MG63 (cell line): ENCODE measurements around the gene RNF17. TPM values are rescaled to one million over a fixed set of nuclear protein-coding genes. Genes with fewer than 3 reads are reported as not detected.
A peak's percentile ranks its signal among the peaks of the same experiment; 100 is the strongest.
"Not testable (repeated sequence)": the region's sequence is repeated elsewhere in the genome, so short reads cannot be mapped to it uniquely, and the experiment has no call there.

Experiments
- DNase-seq: peaks from one replicate; pipeline ENCODE4 v3.0.0-alpha.2; 2020
- H3K27me3 ChIP-seq: fragments of 250-450 bp; sonication (Bioruptor Pico); 2 replicates; pipeline ENCODE4 v1.5.1; 2020; ENCODE audit warnings: mild to moderate bottlenecking, moderate library complexity
- H3K36me3 ChIP-seq: fragments of 250-450 bp; sonication (Bioruptor Pico); 2 replicates; pipeline ENCODE4 v1.5.1; 2020; ENCODE audit warnings: mild to moderate bottlenecking, moderate library complexity
- H3K4me3 ChIP-seq: fragments of 250-450 bp; sonication (Bioruptor Pico); 2 replicates; pipeline ENCODE4 v1.5.1; 2020; ENCODE audit warnings: mild to moderate bottlenecking, moderate library complexity
- H3K9me3 ChIP-seq: fragments of 250-450 bp; sonication (Bioruptor Pico); 2 replicates; pipeline ENCODE4 v1.5.1; 2020; ENCODE audit warnings: mild to moderate bottlenecking, moderate library complexity
- total RNA-seq: library from RNA; depleted of rRNA; stranded (reverse); fragments of >200 nt; shearing (Covaris generic); gene quantifications from 2 replicates; pipeline ENCODE4 v1.2.3, GENCODE V29; 2014; ENCODE audit warnings: low replicate concordance; rRNA removed

The RNF17 gene
- total RNA-seq, result not detected in 2 replicates

DNA sequence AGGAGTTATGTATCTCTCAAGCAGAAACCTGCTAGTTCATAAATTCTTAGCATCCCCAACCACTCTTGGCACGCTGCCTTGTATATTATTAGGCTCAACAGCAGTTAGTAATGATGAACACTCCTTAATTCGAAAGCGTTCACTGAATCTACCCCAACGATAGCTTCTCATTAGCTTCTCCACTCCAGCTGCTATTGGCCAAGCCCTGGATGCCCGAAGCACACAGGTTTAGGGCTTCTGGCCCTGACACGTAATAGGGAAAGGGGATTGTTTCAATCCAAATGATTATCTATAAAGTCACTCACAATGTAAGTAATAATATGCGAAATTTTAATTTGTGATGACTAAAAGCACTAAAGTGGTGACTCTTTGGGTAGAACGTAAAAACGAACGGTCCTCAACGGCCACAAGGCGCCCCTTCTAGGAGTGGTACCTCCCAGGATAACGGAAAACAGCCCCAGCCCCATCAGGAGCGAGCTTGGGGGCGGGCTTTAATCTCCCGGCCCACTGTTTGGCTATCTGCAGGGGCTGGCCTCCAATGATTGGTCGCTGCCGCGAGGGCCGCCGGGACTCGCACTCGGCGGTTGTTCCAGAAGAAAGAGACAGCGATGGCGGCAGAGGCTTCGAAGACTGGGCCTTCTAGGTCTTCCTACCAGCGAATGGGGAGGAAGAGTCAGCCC is at the start of gene RNF17:
RNF17 (plus strand) TSS at position 574 of the 680 bp plus-strand sequence; CDS start at position 609, 35 bp downstream.
- Histone ChIP-seq H3K9me3 (no peaks in the 10 kb centered on the region), H3K27me3 (no peaks in the 10 kb centered on the region)
- DNase-seq, result no peak

DNA sequence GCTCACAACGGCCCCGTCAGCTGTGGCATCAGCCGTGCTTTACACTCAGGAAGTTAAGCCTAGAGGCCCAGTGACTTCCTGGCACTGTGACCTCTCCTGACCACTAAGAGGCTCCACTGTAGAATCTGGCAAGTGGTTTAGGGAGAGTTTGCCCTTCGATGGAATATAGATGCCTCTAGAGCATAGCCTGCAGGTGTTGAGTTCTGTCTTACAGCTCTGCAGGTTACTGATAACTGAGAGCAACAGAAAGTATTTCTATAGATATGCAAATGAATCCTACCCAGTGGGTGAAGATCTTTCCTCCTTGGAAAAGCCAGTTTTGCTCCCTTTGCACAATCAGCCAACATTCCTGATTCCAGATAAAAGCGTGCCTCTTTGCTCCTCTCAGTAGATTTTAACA is 48.0 kb upstream of the RNF17 start:
- H3K4me3 ChIP-seq, result no peak overlapping the region
- no peak for DNase-seq
- no peaks in the 10 kb centered on the region for H3K9me3 ChIP-seq
- no peaks in the 10 kb centered on the region for H3K27me3 ChIP-seq
- no peaks in the 10 kb centered on the region for H3K36me3 ChIP-seq

More for the DNA sequence above, at the start of gene RNF17:
- H3K36me3 ChIP-seq, result no peaks in the 10 kb centered on the region
- H3K4me3 ChIP-seq, result no peak within 1 kb of the TSS

- DNase-seq, result no peak
- Histone ChIP-seq H3K27me3 (no peaks in the 10 kb centered on the region), H3K4me3 (no peak overlapping the region), H3K36me3 (no peaks in the 10 kb centered on the region), H3K9me3 (no peaks in the 10 kb centered on the region)
Observed at GRCh38 chr13:24716446-24716845, 47.5 kb upstream of the RNF17 start.

DNA sequence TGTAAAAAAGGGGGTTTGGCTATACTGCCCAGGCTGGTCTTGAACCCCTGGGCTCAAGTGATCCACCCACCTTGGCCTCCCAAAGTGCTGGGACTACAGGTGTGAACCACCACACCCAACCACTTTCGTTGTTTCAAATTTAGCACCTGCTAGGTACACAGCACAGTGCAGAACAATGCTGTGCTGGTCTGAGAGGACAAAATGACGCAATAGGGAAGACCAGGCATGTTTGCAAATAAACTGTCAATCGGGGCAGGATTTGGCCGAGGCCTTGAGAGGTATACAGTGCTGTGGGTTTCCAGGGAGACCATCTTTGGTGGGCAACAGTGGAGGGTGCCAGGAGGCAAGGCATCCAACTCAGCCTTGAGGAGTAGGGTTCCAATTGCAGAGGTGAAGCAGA is 46.8 kb upstream of the RNF17 start:
- Histone ChIP-seq H3K9me3 (no peaks in the 10 kb centered on the region), H3K36me3 (no peaks in the 10 kb centered on the region), H3K27me3 (no peaks in the 10 kb centered on the region), H3K4me3 (no peak overlapping the region)
- no peak for DNase-seq

DNA sequence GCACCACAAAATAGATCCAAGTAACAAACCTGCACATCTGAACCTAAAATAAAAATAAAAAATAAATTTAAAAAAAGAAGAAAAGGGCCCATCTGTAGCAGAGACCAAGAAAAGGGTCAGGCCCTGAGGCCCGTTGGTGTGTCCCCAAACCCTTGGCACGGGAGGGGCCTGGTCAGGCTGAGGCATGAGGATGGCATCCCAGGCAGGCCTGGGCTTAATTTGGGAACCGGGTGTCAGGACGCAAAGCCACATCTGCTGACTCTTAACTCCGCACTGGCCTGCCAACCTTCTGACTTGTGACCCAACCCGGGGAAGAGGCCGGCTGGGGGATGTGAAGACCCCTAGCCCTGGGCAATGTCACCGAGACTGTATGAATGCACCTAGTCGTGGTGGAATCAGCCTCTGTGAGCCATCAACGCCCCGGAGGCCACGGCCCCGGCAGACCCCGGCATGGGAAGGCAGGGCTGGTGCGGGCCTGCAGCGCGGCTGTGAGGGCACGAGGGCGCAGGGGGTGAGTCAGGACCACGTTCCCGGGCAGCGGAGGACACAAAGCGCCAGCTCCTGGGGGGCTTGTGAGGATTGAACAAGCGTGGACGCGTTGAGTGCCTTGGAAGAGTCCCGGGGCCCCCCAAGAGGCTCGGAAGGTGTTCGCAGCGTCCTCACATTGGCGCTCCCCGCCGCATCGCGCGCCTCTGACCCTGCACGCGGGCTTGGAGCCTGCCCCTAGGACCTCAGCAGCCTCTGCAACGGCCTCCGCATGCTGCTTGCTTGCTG is 45.6 kb upstream of the RNF17 start:
- no peak for DNase-seq
- no peaks in the 10 kb centered on the region for H3K36me3 ChIP-seq
- H3K4me3 ChIP-seq, result no peak overlapping the region
- no peaks in the 10 kb centered on the region for H3K9me3 ChIP-seq
- no peaks in the 10 kb centered on the region for H3K27me3 ChIP-seq

GRCh38 chr13:24719139-24719538 is 44.8 kb upstream of the RNF17 start:
- DNase-seq, result no peak
- Histone ChIP-seq H3K4me3 (no peak overlapping the region), H3K27me3 (no peaks in the 10 kb centered on the region), H3K36me3 (no peaks in the 10 kb centered on the region), H3K9me3 (no peaks in the 10 kb centered on the region)

- H3K27me3 ChIP-seq, result no peaks in the 10 kb centered on the region
- no peaks in the 10 kb centered on the region for H3K36me3 ChIP-seq
- peaks cover 5% of the 10 kb centered on the region for H3K9me3 ChIP-seq
- DNase-seq, result no peak
- no peak overlapping the region for H3K4me3 ChIP-seq
Observed at GRCh38 chr13:24723206-24723605, 40.8 kb upstream of the RNF17 start.

GRCh38 chr13:24724714-24725113 is 39.3 kb upstream of the RNF17 start:
- no peaks in the 10 kb centered on the region for H3K36me3 ChIP-seq
- DNase-seq, result no peak
- H3K27me3 ChIP-seq, result no peaks in the 10 kb centered on the region
- H3K9me3 ChIP-seq, result peaks cover 5% of the 10 kb centered on the region
- H3K4me3 ChIP-seq, result no peak overlapping the region

- H3K36me3 ChIP-seq, result no peaks in the 10 kb centered on the region
Observed at GRCh38 chr13:24725379-24725778, 38.6 kb upstream of the RNF17 start.

DNA sequence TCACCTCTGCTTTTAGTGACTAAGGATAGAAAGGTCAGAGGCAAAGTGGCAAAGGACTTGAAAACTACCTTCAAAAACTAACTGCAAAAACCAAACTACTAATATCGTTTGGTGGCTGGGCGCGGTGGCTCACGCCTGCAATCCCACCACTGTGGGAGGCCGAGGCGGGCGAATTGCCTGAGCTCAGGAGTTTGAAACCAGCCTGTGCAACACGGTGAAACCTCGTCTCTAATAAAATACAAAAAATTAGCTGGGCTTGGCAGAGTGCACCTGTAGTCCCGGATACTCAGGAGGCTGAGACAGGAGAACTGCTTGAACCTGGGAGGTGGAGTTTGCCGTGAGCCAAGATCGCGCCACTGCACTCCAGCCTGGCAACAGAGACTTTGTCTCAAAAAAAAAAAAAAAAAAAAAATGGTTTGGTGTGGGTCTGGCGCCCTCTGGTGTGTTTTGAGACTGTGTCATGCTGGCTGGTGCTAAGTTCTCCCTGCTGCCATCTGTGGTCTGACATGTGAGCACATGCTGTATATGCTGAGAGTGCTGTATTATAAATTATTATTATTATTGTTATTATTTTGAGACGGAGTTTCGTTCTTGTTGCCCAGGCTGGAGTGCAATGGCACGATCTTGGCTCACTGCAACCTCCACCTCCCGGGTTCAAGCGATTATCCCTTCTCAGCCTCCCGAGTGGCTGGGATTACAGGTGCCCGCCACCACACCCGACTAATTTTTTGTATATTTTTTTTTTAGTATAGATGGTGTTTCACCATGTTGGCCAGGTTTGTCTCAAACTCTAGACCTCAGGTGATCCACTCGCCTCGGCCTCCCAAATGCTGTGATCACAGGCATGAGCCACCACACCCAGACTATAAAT is 36.0 kb upstream of the RNF17 start:
- Histone ChIP-seq H3K36me3 (no peaks in the 10 kb centered on the region), H3K27me3 (no peaks in the 10 kb centered on the region), H3K9me3 (peaks cover 5% of the 10 kb centered on the region), H3K4me3 (no peak overlapping the region)
- peak; percentile 69 for DNase-seq

More at GRCh38 chr13:24725379-24725778, 38.6 kb upstream of the RNF17 start:
- DNase-seq, result no peak
- no peak overlapping the region for H3K4me3 ChIP-seq
- H3K9me3 ChIP-seq, result peaks cover 5% of the 10 kb centered on the region
- H3K27me3 ChIP-seq, result no peaks in the 10 kb centered on the region

- H3K4me3 ChIP-seq, H3K27me3 ChIP-seq, H3K36me3 ChIP-seq, DNase-seq, H3K9me3 ChIP-seq: not testable (repeated sequence)
Observed at GRCh38 chr13:24730873-24731567, 32.9 kb upstream of the RNF17 start.

DNA sequence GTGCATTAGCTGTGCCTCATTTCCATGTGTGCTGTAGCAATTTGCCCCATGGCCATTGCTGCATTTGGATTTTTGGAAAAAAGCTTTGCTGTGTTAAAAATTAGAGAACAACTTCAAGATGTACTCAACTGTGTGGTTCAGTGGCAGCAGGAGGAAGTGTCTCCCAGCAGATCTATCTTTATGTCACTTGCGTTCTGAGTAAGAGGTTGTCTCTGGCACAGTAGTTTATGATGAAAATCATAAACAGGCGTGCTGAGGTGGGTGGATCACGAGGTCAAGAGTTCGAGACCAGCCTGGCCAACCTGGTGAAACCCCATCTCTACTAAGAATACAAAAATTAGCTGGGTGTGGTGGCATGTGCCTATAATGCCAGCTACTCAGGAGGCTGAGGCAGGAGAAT is 29.0 kb upstream of the RNF17 start:
- H3K27me3 ChIP-seq, result no peaks in the 10 kb centered on the region
- no peaks in the 10 kb centered on the region for H3K9me3 ChIP-seq
- DNase-seq, result no peak
- no peak overlapping the region for H3K4me3 ChIP-seq
- no peaks in the 10 kb centered on the region for H3K36me3 ChIP-seq

GRCh38 chr13:24737042-24737441 is 26.9 kb upstream of the RNF17 start:
- no peaks in the 10 kb centered on the region for H3K9me3 ChIP-seq
- no peak overlapping the region for H3K4me3 ChIP-seq
- DNase-seq, result no peak
- H3K27me3 ChIP-seq, result no peaks in the 10 kb centered on the region
- H3K36me3 ChIP-seq, result no peaks in the 10 kb centered on the region

DNA sequence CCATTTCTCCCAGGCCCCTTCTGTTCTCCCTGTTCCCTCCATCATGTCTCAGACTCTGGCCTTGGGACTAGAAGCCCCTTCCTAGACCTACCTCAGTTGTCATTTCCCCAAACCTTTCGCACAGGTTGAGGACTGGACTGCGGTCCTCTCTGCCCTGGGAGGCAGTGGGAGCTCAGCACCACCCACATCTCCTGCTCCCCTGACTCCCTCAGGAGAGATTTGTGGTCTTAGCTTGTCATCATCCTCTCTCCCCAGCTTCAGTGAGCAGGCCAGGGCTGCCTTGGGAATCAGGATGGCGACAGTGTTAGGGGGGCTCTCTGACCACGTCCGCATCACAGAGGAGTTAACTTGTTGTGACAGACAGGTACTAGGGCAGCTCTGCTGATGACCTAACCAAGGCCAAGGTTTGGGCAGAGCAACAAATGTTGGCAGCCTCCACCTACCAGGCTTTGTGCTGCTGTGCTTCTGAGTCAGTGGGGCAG is 25.6 kb upstream of the RNF17 start:
- H3K36me3 ChIP-seq, result no peaks in the 10 kb centered on the region
- H3K9me3 ChIP-seq, result no peaks in the 10 kb centered on the region
- no peaks in the 10 kb centered on the region for H3K27me3 ChIP-seq
- DNase-seq, result no peak
- no peak overlapping the region for H3K4me3 ChIP-seq

GRCh38 chr13:24740014-24740890 is 23.7 kb upstream of the RNF17 start:
- Histone ChIP-seq H3K9me3 (no peaks in the 10 kb centered on the region), H3K27me3 (no peaks in the 10 kb centered on the region), H3K4me3 (no peak overlapping the region), H3K36me3 (no peaks in the 10 kb centered on the region)
- DNase-seq, result no peak
